H9 (cell line): ENCODE data around the gene P2RY12. TPM values are rescaled to one million over a fixed set of nuclear protein-coding genes. Genes with fewer than 3 reads are reported as not detected.

ENCODE experiments used
- DNase-seq: peaks from one replicate; pipeline ENCODE4 v3.0.0-alpha.2; 2017
- H2AFZ ChIP-seq: one replicate; pipeline ENCODE4 v1.6.1; 2013; ENCODE audit warnings: mild to moderate bottlenecking, low read length, control low read depth, moderate library complexity
- H2AK5ac ChIP-seq: 2 replicates; pipeline ENCODE4 v1.6.1; 2013; ENCODE audit warnings: low read length, control low read depth, mixed read lengths; ENCODE audit not compliant: insufficient read length
- H2BK120ac ChIP-seq: one replicate; pipeline ENCODE4 v1.6.1; 2013; ENCODE audit warnings: low read depth, mild to moderate bottlenecking, low read length, control low read depth, inconsistent platforms; ENCODE audit not compliant: poor library complexity, severe bottlenecking
- H2BK12ac ChIP-seq: 2 replicates; pipeline ENCODE4 v1.6.1; 2013; ENCODE audit warnings: low read length, control low read depth, mixed read lengths, low read depth; ENCODE audit not compliant: insufficient read length
- H2BK15ac ChIP-seq: 2 replicates; pipeline ENCODE4 v1.6.1; 2013; ENCODE audit warnings: low read depth, low read length, control low read depth
- H2BK20ac ChIP-seq: one replicate; pipeline ENCODE4 v1.6.1; 2013; ENCODE audit warnings: low read depth, mild to moderate bottlenecking, low read length, control low read depth, inconsistent platforms; ENCODE audit not compliant: poor library complexity, severe bottlenecking
- H2BK5ac ChIP-seq: 2 replicates; pipeline ENCODE4 v1.6.1; 2013; ENCODE audit warnings: low read length, control low read depth, mixed read lengths; ENCODE audit not compliant: insufficient read length
- H3K14ac ChIP-seq: 2 replicates; pipeline ENCODE4 v1.6.1; 2013; ENCODE audit warnings: low read length, control low read depth; ENCODE audit not compliant: insufficient read depth
- H3K18ac ChIP-seq: 2 replicates; pipeline ENCODE4 v1.6.1; 2013; ENCODE audit warnings: low read depth, mild to moderate bottlenecking, mixed read lengths, low read length, control low read depth; ENCODE audit not compliant: insufficient read length
- H3K23ac ChIP-seq: 2 replicates; pipeline ENCODE4 v1.6.1; 2013; ENCODE audit warnings: low read length, control low read depth, mixed read lengths, low read depth; ENCODE audit not compliant: insufficient read length
- H3K23me2 ChIP-seq: 2 replicates; pipeline ENCODE4 v1.6.1; 2013; ENCODE audit warnings: low read depth, mild to moderate bottlenecking, mixed read lengths, low read length, control low read depth; ENCODE audit not compliant: insufficient read length, poor library complexity, severe bottlenecking
- H3K27ac ChIP-seq: 2 replicates; pipeline ENCODE4 v1.5.1; 2013; ENCODE audit warnings: low read length, control low read depth, mixed read lengths, low read depth; ENCODE audit not compliant: insufficient read length
- H3K27me3 ChIP-seq: 2 replicates; pipeline ENCODE4 v1.6.1; 2013; ENCODE audit warnings: low read length, control low read depth, inconsistent platforms; ENCODE audit not compliant: insufficient read depth
- H3K4ac ChIP-seq: 2 replicates; pipeline ENCODE4 v1.6.1; 2013; ENCODE audit warnings: low read depth, mild to moderate bottlenecking, control low read depth, inconsistent platforms, low read length, moderate library complexity
- H3K4me1 ChIP-seq: 2 replicates; pipeline ENCODE4 v1.6.1; 2013; ENCODE audit warnings: low read length, control low read depth, inconsistent platforms; ENCODE audit not compliant: insufficient read depth
- H3K4me2 ChIP-seq: 2 replicates; pipeline ENCODE4 v1.6.1; 2013; ENCODE audit warnings: low read length, control low read depth, mixed read lengths; ENCODE audit not compliant: insufficient read length, insufficient read depth
- H3K56ac ChIP-seq: 2 replicates; pipeline ENCODE4 v1.6.1; 2013; ENCODE audit warnings: low read depth, mild to moderate bottlenecking, mixed read lengths, low read length, control low read depth; ENCODE audit not compliant: insufficient read length
- H3K79me1 ChIP-seq: 2 replicates; pipeline ENCODE4 v1.6.1; 2013; ENCODE audit warnings: low read depth, mild to moderate bottlenecking, moderate library complexity, low read length, control low read depth, inconsistent platforms; ENCODE audit not compliant: insufficient read depth, poor library complexity, severe bottlenecking
- H3K79me2 ChIP-seq: 2 replicates; pipeline ENCODE4 v1.6.1; 2013; ENCODE audit warnings: low read length, control low read depth, inconsistent platforms; ENCODE audit not compliant: insufficient read depth
- H3K9ac ChIP-seq: 2 replicates; pipeline ENCODE4 v1.6.1; 2013; ENCODE audit warnings: low read length, control low read depth, mixed read lengths; ENCODE audit not compliant: insufficient read length; ENCODE audit errors: extremely low read depth
- H3K9me3 ChIP-seq: one replicate; pipeline ENCODE4 v1.6.1; 2013; ENCODE audit warnings: low read depth, low read length, inconsistent platforms; ENCODE audit not compliant: control insufficient read depth
- H3T11ph ChIP-seq: one replicate; pipeline ENCODE4 v1.6.1; 2013; ENCODE audit warnings: mild to moderate bottlenecking, low read length, control low read depth, inconsistent platforms
- H4K20me1 ChIP-seq: one replicate; pipeline ENCODE4 v1.6.1; 2013; ENCODE audit not compliant: control insufficient read depth, insufficient read length, insufficient read depth
- H4K5ac ChIP-seq: 2 replicates; pipeline ENCODE4 v1.6.1; 2013; ENCODE audit warnings: low read depth, mild to moderate bottlenecking, mixed read lengths, low read length, control low read depth; ENCODE audit not compliant: insufficient read length
- H4K8ac ChIP-seq: replicated peaks from 2 replicates; pipeline ENCODE4 v1.6.1; 2013; ENCODE audit warnings: low read length, control low read depth, mixed read lengths, low read depth; ENCODE audit not compliant: insufficient read length
- H4K91ac ChIP-seq: 2 replicates; pipeline ENCODE4 v1.6.1; 2013; ENCODE audit warnings: low read depth, mild to moderate bottlenecking, moderate library complexity, mixed read lengths, low read length, control low read depth; ENCODE audit not compliant: insufficient read length
- H3K27ac Mint-ChIP-seq, 3 experiments: 2 replicates in 2 of 3; 3 replicates in 1 of 3; pipeline ENCODE4 v1.8.0; 2020 to 2021; ENCODE audit warnings: mixed read lengths in 3 of 3, mild to moderate bottlenecking in 1 of 3, moderate library complexity in 1 of 3
- H3K27me3 Mint-ChIP-seq: 2 replicates; pipeline ENCODE4 v1.8.0; 2021; ENCODE audit warnings: low read depth, mild to moderate bottlenecking, moderate library complexity, mixed read lengths
- H3K36me3 Mint-ChIP-seq, 3 experiments: 2 replicates in 2 of 3; 3 replicates in 1 of 3; pipeline ENCODE4 v1.8.0; 2020 to 2021; ENCODE audit warnings: low read depth in 3 of 3, mixed read lengths in 3 of 3; ENCODE audit not compliant: insufficient read depth in 1 of 3
- H3K4me1 Mint-ChIP-seq, 2 experiments: 2 replicates each; pipeline ENCODE4 v1.8.0; 2020; ENCODE audit warnings: mixed read lengths in 2 of 2
- H3K4me3 Mint-ChIP-seq, 2 experiments: 2 replicates in 1 of 2; 3 replicates in 1 of 2; pipeline ENCODE4 v1.8.0; 2020 to 2021; ENCODE audit warnings: mild to moderate bottlenecking in 2 of 2, mixed read lengths in 2 of 2, moderate library complexity in 1 of 2
- H3K9me3 Mint-ChIP-seq, 2 experiments: 2 replicates in 1 of 2; 3 replicates in 1 of 2; pipeline ENCODE4 v1.8.0; 2020; ENCODE audit warnings: mild to moderate bottlenecking in 2 of 2, mixed read lengths in 2 of 2, moderate library complexity in 1 of 2
- CTCF ChIP-seq: fragments of 200-600 bp; sonication (generic); conservative IDR thresholded peaks from 3 replicates; pipeline ENCODE4 v1.8.0; 2021; ENCODE audit warnings: antibody characterized with exemption, mild to moderate bottlenecking
- WGBS: extraction: QIAGEN DNeasy Blood & Tissue Kit; methylation state at CpG from one replicate; pipeline ENCODE4 v1.1.7; 2013; ENCODE audit warnings: missing lambda C conversion rate, low lambda C conversion rate, mixed read lengths; ENCODE audit not compliant: insufficient read length; ENCODE audit errors: extremely low coverage; 5-methylcytosine and 5-hydroxymethylcytosine counted together
- total RNA-seq: library from RNA; stranded (reverse); gene quantifications from 2 replicates; pipeline ENCODE4 v1.2.1, GENCODE V29; 2021

Gene P2RY12
- total RNA-seq, 1 experiment from 2014 or later: not detected

DNA sequence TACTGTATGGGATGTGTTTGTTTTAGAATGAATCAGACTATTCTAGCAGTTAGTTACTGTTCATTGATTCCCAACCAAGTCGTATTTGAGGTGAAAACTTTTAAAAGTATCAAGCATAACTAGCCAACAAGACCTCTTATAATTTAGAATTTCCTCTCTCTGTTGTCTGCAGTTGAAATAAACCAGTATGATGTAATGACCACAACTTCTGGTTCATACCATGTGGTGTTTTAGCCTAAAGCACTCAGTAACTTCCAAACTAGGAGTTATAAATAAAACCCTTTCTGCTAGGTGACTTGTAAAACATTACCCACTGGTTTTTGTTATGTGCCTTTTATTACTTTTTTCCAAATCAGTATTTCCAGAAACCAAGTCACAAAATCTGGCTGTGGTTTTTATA is 19.8 kb upstream of the P2RY12 start:
- Histone ChIP-seq H4K91ac (no peak overlapping the region), H2BK20ac (no peak overlapping the region), H4K5ac (no peak overlapping the region), H2BK5ac (no peak overlapping the region), H3K27ac (no peak overlapping the region), H4K20me1 (no peaks in the 10 kb centered on the region), H3K14ac (no peak overlapping the region), H3T11ph (no peak overlapping the region), H2AFZ (no peak overlapping the region), H3K79me2 (no peaks in the 10 kb centered on the region), H3K27me3 (no peaks in the 10 kb centered on the region), H3K56ac (no peak overlapping the region), H3K79me1 (no peaks in the 10 kb centered on the region), H2AK5ac (no peak overlapping the region), H2BK15ac (no peak overlapping the region), H3K18ac (no peak overlapping the region), H3K4me2 (no peak overlapping the region), H3K23ac (no peak overlapping the region), H3K4ac (no peak overlapping the region), H3K4me1 (no peaks in the 10 kb centered on the region), H2BK120ac (no peak overlapping the region), H3K23me2 (no peaks in the 10 kb centered on the region), H3K9me3 (no peaks in the 10 kb centered on the region), H3K9ac (no peak overlapping the region), H4K8ac (no peak overlapping the region), H2BK12ac (no peak overlapping the region)
- Mint-ChIP-seq H3K4me1 (peaks cover 11 to 13% of the 10 kb centered on the region in 2 experiments), H3K4me3 (no peak overlapping the region), H3K9me3 (no peaks in the 10 kb centered on the region), H3K36me3 (no peaks in the 10 kb centered on the region; a peak in 1 of 7 replicates), H3K27me3 (no peaks in the 10 kb centered on the region), H3K27ac (no peak overlapping the region)
- DNase-seq: no peak
- no peak for TF ChIP-seq CTCF
- no CpG with 5 or more reads among the region's 1 CpG for WGBS
